Stimulated activated CD4-positive, alpha-beta T cell treated with anti-CD3 and anti-CD28 coated beads, Interleukin-2, amount 100 ng/mL, for 4 hours (primary cell): Measurements from ENCODE around the gene SLC5A2.

Experiments used
- DNase-seq: peaks from one replicate; pipeline ENCODE4 v3.0.0-alpha.2; 2020; ENCODE audit warnings: low read depth

SLC5A2 gene

DNA sequence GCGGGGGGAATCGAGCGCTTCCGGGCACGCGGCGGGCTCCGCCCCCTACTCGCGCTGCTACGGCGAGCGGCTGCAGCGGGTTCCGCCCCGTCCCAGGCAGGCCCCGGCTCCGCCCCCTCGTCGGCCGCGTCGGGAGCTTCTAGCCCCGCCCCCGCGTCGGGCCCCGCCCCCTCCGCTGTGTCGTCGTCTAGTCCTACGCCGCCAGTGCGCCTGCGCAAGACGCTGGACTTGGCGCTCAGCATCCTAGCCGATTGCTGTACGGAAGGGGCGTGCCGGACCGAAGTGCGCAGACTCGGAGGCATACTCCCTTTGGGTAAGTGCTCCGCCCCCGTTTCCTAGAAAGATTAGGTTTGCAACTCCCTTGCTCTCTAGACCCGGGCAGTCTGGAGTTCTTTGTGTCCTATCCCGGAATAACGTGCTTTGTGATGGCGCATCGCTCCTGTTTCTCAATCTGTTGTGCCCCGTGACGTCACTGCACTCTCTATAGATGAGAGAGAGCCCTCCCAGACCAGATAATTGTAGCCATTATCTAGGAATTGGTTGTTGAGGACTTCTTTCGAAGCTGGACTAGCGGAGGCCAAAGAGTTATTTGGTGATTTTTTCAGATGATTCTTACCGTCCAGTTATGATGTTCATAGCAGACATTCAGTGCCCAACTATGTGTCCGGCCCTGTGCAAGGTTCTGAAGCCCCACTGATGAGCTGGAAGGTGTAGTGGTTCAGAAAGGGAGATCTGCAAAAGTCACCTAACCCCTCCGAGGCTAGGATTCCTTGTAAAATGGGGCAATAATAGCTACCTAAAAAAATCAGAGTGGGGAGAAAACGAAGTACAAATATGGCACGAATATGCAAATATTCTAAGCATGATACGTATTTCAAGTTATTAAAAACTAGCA lies 23.0 kb upstream of the SLC5A2 start:
- DNase-seq = peak; percentile 100

DNA sequence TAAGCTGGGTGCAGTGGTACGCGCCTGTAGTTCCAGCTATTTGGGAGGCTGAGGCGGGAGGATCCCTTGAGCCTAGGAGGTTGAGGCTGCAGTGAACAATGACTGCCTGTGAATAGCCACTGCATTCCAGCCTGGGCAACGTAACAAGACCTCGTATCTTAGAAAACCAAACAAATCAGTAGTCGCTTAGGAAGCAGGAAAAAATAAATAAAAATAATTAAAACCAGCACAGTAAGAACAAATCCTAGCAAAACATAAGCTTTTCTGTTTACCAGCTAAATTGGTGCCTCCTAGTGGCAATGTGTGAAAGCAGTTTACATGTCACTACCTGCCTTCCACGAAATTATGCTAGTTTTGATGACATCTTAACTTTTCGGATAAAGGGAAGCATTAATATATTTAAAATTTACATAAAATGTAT lies 22.3 kb upstream of the SLC5A2 start:
- no peak for DNase-seq

DNA sequence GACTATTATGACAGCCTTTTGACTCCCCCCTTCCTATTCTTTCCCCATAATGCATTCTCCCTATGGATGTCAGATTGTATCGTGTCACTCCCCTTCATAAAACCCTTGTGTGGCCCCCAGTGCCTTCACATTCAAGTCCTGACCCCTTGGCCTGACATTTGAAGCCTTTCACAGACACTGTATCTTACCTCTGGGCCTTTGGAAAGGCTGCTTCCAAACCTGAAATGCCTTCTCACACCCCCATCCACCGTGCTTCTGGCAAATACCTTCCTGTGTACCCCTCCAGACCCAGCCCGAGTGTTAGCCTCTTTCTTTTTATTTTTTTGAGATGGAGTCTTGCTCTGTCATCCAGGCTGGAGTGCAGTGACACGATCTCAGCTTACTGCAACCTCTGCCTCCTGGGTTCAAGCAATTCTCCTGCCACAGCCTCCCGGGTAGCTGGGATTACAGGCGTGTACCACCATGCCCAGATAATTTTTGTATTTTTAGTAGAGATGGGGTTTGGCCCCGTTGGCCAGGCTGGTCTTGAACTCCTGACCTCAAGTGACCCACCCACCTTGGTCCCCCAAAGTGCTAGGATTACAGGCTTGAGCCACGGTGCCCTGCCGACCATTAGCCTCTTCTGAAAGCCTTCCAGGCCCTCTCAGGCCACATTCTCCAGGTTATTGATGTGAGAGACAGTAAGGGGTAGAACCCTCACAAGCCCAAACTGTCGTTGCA lies 21.6 kb upstream of the SLC5A2 start:
- DNase-seq = no peak

DNA sequence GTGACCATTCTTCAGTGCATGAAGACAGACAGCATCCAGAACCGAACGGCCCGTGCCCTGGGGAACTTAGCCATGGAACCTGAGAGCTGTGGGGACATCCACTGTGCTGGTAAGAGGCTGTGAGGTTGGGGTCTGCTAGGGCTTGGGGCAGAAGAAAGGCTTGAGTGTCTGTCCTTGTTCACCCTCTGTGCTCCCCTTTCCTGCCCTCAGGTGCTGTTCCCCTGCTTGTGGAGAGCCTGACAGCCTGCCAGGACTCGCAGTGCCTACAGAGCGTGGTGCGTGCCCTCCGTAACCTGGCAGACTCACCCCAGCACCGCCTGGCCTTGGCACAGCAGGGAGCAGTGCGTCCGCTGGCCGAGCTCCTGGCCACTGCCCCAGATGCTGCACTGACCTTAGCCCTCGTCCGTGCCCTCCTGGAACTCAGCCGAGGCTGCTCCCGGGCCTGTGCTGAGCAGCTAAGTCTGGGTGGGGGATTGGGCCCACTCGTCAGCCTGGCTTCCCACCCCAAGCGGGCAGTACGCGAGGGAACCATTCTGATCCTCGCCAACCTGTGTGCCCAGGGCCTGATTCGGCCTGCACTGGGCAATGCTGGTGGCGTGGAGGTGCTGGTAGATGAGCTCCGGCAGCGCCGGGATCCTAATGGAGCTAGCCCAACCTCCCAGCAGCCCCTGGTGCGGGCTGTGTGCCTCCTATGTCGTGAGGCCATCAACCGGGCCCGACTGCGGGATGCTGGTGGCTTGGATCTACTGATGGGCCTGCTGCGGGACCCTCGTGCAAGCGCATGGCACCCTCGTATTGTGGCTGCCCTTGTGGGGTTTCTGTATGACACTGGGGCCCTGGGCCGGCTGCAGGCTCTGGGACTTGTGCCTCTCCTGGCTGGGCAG lies 20.8 kb upstream of the SLC5A2 start:
- no peak for DNase-seq

DNA sequence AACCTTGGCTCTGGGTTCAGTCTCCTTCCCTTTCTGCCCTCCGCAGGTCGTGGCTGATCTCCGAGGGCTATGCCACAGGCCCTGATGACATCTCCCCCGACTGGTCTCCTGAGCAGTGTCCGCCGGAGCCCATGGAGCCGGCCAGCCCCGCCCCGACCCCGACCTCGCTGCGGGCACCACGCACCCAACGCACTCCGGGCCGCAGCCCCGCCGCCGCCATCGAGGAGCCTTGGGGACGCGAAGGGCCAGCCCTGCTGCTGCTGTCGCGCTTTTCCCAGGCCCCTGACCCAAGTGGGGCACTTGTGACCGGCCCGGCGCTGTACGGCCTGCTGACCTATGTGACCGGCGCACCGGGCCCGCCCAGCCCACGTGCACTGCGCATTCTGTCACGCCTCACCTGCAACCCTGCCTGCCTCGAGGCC lies 18.6 kb upstream of the SLC5A2 start:
- no peak for DNase-seq

DNA sequence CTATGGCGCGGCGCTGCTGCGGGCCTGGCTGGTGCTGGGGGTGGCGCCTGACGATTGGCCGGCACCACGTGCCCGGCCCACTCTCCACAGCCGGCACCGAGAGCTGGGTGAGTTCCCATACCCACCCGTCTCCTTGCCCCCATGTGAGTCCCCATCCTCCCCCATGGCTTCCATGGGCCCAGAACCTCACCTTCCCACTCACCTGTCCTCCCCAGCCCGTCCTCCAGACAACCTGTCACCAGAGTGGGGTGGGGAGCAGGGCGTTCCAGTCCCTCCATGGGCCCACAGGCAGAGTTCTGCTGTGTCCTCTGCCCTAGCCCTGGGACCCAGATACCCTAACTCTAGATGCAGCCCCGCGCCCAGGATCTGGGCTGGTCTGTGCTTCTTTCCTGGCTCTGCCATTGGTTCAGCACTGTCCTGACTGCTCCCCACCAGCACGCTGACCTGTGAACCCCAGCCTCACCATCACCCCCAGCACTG lies 18.1 kb upstream of the SLC5A2 start:
- no peak for DNase-seq

DNA sequence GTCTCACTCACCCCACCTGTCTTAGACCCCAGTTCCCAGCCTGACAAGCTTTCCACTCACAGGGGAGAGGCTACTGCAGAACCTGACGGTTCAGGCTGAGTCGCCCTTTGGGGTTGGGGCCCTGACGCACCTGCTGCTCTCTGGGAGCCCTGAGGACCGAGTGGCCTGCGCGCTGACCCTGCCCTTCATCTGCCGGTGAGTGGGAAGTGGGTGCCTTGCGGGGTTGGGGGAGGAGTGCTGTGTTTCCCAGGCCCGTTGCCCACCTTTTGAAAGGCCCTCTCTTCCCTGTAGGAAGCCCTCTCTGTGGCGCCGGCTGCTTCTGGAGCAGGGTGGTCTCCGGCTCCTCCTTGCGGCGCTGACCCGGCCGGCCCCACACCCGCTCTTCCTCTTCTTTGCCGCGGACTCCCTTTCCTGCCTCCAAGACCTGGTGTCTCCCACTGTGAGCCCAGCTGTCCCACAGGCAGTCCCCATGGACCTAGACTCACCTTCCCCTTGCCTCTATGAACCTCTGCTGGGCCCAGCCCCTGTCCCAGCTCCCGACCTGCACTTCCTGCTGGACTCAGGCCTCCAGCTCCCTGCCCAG lies 17.0 kb upstream of the SLC5A2 start:
- DNase-seq = no peak

DNA sequence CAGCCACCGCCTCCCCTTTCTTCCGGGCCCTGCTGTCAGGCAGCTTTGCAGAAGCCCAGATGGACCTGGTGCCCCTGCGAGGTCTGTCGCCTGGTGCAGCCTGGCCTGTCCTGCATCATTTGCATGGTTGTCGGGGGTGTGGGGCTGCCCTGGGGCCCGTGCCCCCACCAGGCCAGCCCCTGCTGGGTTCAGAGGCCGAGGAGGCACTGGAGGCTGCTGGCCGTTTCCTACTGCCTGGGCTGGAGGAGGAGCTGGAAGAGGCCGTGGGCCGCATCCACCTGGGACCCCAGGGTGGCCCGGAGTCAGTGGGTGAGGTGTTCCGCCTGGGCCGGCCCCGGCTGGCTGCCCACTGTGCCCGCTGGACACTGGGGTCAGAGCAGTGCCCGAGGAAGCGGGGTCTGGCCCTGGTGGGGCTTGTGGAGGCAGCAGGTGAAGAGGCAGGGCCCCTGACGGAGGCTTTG lies 16.5 kb upstream of the SLC5A2 start:
- DNase-seq = no peak

DNA sequence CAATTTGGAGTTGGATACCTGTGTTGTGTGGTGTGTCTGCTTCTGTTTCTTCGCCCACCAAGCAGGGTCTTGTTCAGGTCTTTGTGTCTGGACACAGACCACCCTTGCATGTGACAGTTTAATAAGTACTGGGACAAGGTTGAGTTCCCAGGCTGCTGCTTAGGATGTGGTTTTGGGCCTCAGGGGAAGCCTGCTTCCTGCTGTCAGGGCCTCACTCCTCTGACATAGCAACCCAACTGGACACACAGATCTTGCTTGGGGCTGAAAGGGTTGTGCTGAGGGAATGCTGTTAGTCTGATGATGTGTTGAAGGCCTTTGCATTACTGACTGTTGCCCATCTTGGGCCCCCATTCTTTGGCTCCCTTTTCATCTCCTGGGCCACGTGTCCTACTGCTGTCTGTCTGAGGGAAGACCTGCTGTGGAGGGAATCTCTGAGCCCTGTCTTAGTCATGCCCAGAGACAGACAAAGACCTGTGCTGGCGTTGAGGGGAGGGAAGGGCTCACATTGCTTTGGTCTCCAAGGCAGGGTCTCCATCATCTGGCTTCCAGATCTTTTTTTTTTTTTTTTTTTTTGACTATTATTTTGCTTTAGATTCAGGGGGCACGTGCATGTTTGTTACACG lies 15.7 kb upstream of the SLC5A2 start:
- DNase-seq = no peak

DNA sequence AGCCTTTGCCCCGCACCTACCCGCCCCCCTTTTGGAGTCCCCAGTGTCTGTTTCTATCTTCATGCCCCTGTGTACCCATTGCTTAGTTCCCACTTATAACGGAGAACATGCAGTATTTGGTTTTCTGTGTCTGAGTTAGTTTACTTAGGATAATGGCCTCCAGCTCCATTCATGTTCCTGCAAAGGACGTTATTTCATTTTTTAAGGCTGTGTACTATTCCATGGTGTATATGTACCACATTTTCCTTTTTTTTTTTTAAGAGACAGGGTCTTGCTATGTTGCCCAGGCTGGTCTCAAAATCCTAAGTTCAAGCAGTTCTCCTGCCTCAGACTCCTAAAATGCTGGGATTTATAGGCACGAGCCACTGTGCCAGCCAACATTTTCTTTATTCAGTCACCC lies 15.1 kb upstream of the SLC5A2 start:
- DNase-seq = no peak

DNA sequence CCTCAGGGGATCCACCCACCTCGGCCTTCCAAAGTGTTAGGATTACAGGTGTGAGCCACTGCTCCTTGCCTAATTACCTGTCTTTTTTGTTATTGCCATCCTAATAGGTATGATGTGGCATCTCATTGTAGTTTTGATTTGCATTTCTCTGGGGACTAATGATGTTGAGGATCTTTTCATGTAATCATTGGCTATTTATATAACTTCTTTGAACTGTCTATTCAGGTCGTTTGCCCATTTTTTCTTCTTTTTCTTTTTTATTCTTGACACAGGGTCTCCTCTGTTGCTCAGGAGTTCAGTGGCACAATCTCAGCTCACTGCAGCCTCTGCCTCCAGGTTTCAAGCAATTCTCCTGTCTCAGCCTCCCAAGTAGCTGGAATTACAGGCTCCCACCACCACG lies 12.3 kb upstream of the SLC5A2 start:
- no peak for DNase-seq

DNA sequence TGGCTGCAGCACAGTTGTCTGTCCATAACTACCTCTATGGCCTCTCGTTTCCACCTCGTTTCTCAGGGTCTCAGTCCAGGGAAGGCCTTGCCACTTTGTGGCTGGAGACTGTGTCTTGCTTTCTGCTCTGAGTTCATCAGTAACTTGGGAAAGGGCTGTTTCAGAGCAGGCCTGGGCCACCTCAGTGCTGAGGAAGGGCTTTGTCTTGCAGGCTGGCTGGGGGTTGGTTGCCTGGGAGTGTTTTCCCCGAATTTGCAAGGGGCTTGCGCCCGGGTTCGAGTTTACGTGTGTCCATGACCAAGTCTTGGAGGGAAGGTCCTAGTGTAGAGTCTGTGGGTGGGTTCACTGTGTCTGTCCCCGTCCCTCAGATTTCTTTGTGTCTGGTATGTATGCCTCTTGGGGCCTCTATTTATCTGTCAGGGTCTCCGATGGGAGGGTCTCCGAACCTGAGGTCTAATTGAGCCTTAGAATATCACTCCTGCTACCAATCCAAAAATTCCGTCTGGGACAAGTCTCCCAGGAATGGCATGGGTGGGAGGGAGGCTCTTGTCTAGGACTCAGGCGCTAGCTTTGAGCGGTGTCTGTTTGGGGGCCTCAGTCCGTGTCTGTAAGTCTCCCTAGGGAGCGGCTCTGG lies 11.6 kb upstream of the SLC5A2 start:
- DNase-seq = no peak

DNA sequence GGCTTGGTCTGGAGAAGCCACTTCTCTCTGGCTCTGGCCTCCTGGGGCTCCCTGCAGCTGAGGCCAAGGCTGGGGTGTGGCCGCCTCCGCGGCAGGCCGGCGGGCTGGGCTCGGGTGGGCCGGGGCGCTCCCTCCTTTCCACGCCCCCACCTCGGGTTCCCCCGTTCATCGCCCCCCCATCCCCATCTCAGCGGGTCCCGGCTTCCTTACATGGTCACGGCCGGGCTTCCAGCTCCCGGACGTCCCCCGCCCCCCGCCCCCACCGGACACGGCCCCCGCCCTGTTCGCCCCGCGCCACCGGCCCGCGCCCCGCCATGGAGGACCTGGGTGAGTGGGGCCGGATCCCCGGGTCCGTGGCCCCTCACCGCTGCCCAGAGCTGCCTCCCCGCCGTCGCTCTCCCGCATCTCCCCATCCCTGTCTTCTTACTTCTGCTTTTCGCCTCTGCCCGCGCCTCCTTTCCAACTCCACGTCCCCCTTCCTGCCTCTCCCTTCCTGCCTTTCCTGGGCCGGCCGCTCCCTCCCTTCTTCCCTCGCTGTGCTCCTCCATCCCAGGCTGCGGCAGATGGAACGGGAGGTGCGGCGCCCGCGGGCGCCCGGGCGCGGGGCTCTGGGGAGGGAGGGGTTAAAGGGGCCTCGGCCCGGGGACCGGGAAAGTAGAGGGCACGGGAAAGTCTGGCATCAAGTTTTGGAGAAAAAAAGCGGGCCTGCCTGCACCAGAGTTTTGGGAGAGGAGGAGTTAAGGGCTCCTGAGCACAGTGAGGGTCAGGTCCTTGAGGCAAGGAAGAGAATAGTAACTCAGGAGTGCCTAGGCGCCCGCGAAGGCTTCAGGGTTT lies 10.8 kb upstream of the SLC5A2 start, which contains the start of gene TGFB1I1:
Gene TGFB1I1 (plus strand): TSS at position 278 of the 834 bp plus-strand sequence. CDS start 37 bp downstream, at position 315.
- DNase-seq = no peak

DNA sequence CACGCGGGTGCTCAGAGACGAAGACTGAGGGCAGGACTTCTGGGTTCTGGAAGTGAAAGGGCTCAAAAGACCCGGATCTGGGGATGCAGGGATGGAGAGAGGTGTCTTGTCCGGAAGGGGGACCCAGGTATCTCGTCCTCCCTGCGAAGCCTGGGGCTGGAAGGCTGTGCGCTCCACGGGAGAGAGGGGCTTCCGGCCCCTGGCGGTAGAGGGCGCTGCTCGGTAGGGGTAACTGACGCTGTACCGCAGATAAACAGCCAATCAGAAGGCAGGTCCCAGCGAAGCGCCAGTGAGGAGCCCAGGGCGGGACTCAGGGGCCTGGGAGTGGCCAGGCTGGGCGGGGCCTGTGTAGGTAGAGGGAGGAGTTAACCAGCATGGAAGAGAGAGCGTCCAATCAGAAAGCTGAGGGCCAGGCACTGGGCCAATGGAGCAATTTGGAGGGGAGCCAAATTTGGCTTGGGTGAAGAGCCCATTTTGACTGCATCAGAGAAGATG lies 10.2 kb upstream of the SLC5A2 start:
- DNase-seq = no peak

DNA sequence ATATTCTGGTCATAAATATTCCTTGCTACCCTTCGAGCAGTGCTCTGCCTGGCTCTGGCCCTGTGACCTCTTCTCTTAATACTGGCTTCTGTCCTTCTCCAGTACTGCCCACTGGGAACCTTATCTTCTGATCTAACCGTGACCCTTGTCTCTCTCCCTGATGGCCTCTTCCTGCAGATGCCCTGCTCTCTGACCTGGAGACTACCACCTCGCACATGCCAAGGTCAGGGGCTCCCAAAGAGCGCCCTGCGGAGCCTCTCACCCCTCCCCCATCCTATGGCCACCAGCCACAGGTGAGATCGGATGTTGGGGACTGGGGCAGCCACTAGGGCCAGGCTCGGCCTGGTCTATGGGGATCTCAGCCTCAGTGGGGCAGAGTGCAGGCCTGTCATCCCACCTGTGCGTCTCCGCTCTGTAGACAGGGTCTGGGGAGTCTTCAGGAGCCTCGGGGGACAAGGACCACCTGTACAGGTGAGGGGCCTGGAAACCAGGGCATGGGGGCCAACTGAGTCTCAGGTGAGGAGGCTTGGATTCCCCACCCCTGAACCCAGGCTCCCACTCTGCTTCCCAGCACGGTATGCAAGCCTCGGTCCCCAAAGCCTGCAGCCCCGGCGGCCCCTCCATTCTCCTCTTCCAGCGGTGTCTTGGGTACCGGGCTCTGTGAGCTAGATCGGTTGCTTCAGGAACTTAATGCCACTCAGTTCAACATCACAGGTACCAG lies 9.5 kb upstream of the SLC5A2 start:
- no peak for DNase-seq

DNA sequence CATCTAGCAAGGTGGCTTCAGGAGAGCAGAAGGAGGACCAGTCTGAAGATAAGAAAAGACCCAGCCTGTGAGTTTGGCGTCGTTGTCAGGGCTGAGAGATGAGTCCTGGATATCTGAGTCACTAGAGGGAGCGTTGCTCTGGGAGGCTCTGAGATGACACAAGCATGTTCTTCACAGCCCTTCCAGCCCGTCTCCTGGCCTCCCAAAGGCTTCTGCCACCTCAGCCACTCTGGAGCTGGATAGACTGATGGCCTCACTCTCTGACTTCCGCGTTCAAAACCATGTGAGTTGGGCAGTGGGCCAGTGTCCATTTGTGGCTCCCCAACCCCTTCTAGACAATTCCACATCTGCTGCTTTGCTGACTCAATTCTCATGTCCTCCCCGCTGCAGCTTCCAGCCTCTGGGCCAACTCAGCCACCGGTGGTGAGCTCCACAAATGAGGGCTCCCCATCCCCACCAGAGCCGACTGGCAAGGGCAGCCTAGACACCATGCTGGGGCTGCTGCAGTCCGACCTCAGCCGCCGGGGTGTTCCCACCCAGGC lies 8.7 kb upstream of the SLC5A2 start:
- DNase-seq = no peak

DNA sequence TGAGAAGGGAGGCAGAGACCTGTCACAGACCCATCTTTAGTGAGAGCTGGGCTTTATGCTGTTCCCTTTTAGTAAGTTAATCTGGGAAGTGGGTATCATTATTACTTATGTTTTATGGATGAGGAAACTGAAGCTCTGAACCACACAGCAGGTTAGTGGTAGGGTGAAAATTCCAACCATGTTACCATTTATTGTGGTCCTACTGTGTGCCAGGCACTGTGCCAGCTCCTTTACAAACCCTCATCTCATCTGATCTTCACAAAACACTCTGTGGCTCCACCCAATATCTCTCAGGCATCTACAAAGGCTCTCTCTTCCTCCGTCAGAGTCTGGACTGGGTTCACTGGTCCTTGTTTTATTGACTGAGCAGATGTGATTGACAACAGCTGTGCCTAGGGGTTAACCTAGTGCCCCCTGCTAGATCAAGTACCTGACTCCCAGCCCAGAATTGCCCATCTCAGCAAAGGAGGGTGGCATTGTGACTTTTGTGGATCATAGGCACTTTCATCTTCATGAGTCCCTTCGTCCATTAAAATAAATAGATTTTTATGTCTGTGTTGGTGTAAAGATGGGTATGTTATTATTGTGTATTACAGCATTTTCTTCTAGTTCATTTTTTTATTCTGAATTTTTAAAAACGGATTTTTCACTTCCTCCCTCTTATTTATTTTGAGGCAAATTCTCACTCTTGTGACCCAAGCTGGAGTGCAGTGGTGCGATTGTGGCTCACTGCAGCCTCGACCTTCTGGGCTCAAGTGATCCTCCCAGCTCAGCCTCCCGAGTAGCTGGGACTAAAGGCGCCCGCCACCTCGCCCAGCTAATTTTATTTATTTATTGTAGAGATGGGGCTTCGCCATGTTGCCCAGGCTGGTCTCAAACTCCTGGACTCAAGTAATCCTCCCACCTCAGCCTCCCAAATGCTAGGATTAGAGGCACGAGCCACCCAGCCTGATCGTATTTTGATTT lies 7.9 kb upstream of the SLC5A2 start:
- DNase-seq = no peak
